NCI-H345 treated with DMSO at 0.1 percent for 48 hours (cell line): Measurements from ENCODE around the gene ISY1.
"Not testable (repeated sequence)": the region's sequence is repeated elsewhere in the genome, so short reads cannot be mapped to it uniquely, and the experiment has no call there.

Experiments used
- DNase-seq: peaks from one replicate; lab custom pipeline; 2025; ENCODE audit not compliant: unreplicated experiment; lab: John Stamatoyannopoulos, UW

ISY1 gene

GRCh38 chr3:129121016-129121791 lies 39.7 kb downstream of the ISY1 start:
- no peak for DNase-seq

- no peak for DNase-seq
Measured at GRCh38 chr3:129120254-129121004, 40.4 kb downstream of the ISY1 start.

GRCh38 chr3:129119365-129120100 lies 41.3 kb downstream of the ISY1 start:
- no peak for DNase-seq

GRCh38 chr3:129118745-129119144 lies 42.1 kb downstream of the ISY1 start:
- no peak for DNase-seq

GRCh38 chr3:129117134-129117533 lies 43.7 kb downstream of the ISY1 start:
- DNase-seq: no peak

- DNase-seq: no peak
Measured at GRCh38 chr3:129116482-129116946, 44.3 kb downstream of the ISY1 start.

- DNase-seq: no peak
Measured at GRCh38 chr3:129114455-129114854, 46.4 kb downstream of the ISY1 start.

- DNase-seq: no peak
Measured at GRCh38 chr3:129112308-129113052, 48.4 kb downstream of the ISY1 start.

- not testable (repeated sequence) for DNase-seq
Measured at GRCh38 chr3:129111076-129111780, 49.6 kb downstream of the ISY1 start.

GRCh38 chr3:129107793-129108192 lies 53.1 kb downstream of the ISY1 start:
- no peak for DNase-seq

GRCh38 chr3:129106866-129107565 lies 53.8 kb downstream of the ISY1 start:
- DNase-seq: no peak

GRCh38 chr3:129106320-129106719 lies 54.5 kb downstream of the ISY1 start:
- DNase-seq: no peak

GRCh38 chr3:129105862-129106261 lies 55.0 kb downstream of the ISY1 start:
- DNase-seq: no peak

- DNase-seq: no peak
Measured at GRCh38 chr3:129104498-129105079, 56.3 kb downstream of the ISY1 start.

GRCh38 chr3:129104051-129104450 lies 56.8 kb downstream of the ISY1 start:
- DNase-seq: no peak

- no peak for DNase-seq
Measured at GRCh38 chr3:129103296-129103695, 57.6 kb downstream of the ISY1 start.

- no peak for DNase-seq
Measured at GRCh38 chr3:129101370-129102138, 59.3 kb downstream of the ISY1 start.

GRCh38 chr3:129100274-129100673 lies 60.6 kb downstream of the ISY1 start:
- DNase-seq: no peak

- no peak for DNase-seq
Measured at GRCh38 chr3:129095285-129095684, 65.6 kb downstream of the ISY1 start.
